Activated T-cell treated with anti-CD3 and anti-CD28 coated beads, Interleukin-2, amount 50 U/mL, for 24 hours (primary cell): ENCODE results near the gene CLVS2.

Source experiments
- DNase-seq: peaks from one replicate; pipeline ENCODE4 v3.0.0-alpha.2; 2020
- H3K27ac Mint-ChIP-seq: 2 replicates; pipeline ENCODE4 v1.8.0; 2020; ENCODE audit warnings: mild to moderate bottlenecking, mixed read lengths
- H3K27me3 Mint-ChIP-seq: 2 replicates; pipeline ENCODE4 v1.8.0; 2020; ENCODE audit warnings: mixed read lengths
- H3K36me3 Mint-ChIP-seq: 2 replicates; pipeline ENCODE4 v1.8.0; 2020; ENCODE audit warnings: low read depth, mixed read lengths
- H3K4me1 Mint-ChIP-seq: 2 replicates; pipeline ENCODE4 v1.8.0; 2020; ENCODE audit warnings: low read depth, mixed read lengths
- H3K4me3 Mint-ChIP-seq: 2 replicates; pipeline ENCODE4 v1.8.0; 2020; ENCODE audit warnings: mild to moderate bottlenecking, moderate library complexity, mixed read lengths
- H3K9me3 Mint-ChIP-seq: 2 replicates; pipeline ENCODE4 v1.8.0; 2020; ENCODE audit warnings: mixed read lengths

Gene CLVS2

GRCh38 chr6:122995921-122996793 lies at the start of gene CLVS2:
Gene CLVS2, plus strand, starts transcription at chr6:122996235. Its CDS starts 1,543 bp downstream, at chr6:122997778.
- Mint-ChIP-seq H3K4me3 (no peak within 1 kb of the TSS), H3K27ac (no peak within 1 kb of the TSS), H3K9me3 (peaks cover 4% of the 10 kb centered on the region), H3K27me3 (peaks cover 52% of the 10 kb centered on the region), H3K4me1 (peaks cover 5% of the 10 kb centered on the region), H3K36me3 (no peaks in the 10 kb centered on the region)
- no peak for DNase-seq

GRCh38 chr6:122947355-122947754 lies 48.7 kb upstream of the CLVS2 start:
- H3K4me3 Mint-ChIP-seq, result no peak overlapping the region
- DNase-seq, result no peak
- H3K27ac Mint-ChIP-seq, result no peak overlapping the region
- peaks cover 6% of the 10 kb centered on the region for H3K9me3 Mint-ChIP-seq
- no peaks in the 10 kb centered on the region for H3K36me3 Mint-ChIP-seq
- H3K4me1 Mint-ChIP-seq, result no peaks in the 10 kb centered on the region
- no peaks in the 10 kb centered on the region for H3K27me3 Mint-ChIP-seq

- H3K36me3 Mint-ChIP-seq, result no peaks in the 10 kb centered on the region
- peaks cover 25% of the 10 kb centered on the region for H3K9me3 Mint-ChIP-seq
- H3K27ac Mint-ChIP-seq, result no peak overlapping the region
- H3K27me3 Mint-ChIP-seq, result no peaks in the 10 kb centered on the region
- no peak for DNase-seq
- no peak overlapping the region for H3K4me3 Mint-ChIP-seq
- no peaks in the 10 kb centered on the region for H3K4me1 Mint-ChIP-seq
Measured at GRCh38 chr6:122953766-122954165, 42.3 kb upstream of the CLVS2 start.

- Mint-ChIP-seq H3K27me3 (no peaks in the 10 kb centered on the region), H3K4me3 (no peak overlapping the region), H3K4me1 (no peaks in the 10 kb centered on the region), H3K9me3 (peaks cover 32% of the 10 kb centered on the region), H3K36me3 (no peaks in the 10 kb centered on the region), H3K27ac (no peak overlapping the region)
- no peak for DNase-seq
Measured at GRCh38 chr6:122956376-122956775, 39.7 kb upstream of the CLVS2 start.

GRCh38 chr6:122962000-122962624 lies 33.9 kb upstream of the CLVS2 start:
- Mint-ChIP-seq H3K27me3 (no peaks in the 10 kb centered on the region), H3K36me3 (no peaks in the 10 kb centered on the region), H3K27ac (no peak overlapping the region), H3K9me3 (peaks cover 24% of the 10 kb centered on the region), H3K4me3 (no peak overlapping the region), H3K4me1 (no peaks in the 10 kb centered on the region)
- no peak for DNase-seq

- Mint-ChIP-seq H3K9me3 (no peaks in the 10 kb centered on the region), H3K4me1 (no peaks in the 10 kb centered on the region), H3K4me3 (no peak overlapping the region), H3K27ac (no peak overlapping the region), H3K36me3 (no peaks in the 10 kb centered on the region), H3K27me3 (no peaks in the 10 kb centered on the region)
- DNase-seq, result no peak
Measured at GRCh38 chr6:122969999-122970533, 26.0 kb upstream of the CLVS2 start.

GRCh38 chr6:122977180-122977579 lies 18.9 kb upstream of the CLVS2 start:
- H3K27ac Mint-ChIP-seq, result no peak overlapping the region
- DNase-seq, result no peak
- no peak overlapping the region for H3K4me3 Mint-ChIP-seq
- H3K27me3 Mint-ChIP-seq, result no peaks in the 10 kb centered on the region
- no peaks in the 10 kb centered on the region for H3K4me1 Mint-ChIP-seq
- H3K9me3 Mint-ChIP-seq, result peaks cover 2% of the 10 kb centered on the region
- no peaks in the 10 kb centered on the region for H3K36me3 Mint-ChIP-seq

- Mint-ChIP-seq H3K4me3 (no peak overlapping the region), H3K36me3 (no peaks in the 10 kb centered on the region), H3K27me3 (no peaks in the 10 kb centered on the region), H3K9me3 (peaks cover 5% of the 10 kb centered on the region), H3K27ac (no peak overlapping the region), H3K4me1 (no peaks in the 10 kb centered on the region)
- DNase-seq, result no peak
Measured at GRCh38 chr6:122984393-122984792, 11.6 kb upstream of the CLVS2 start.

- H3K27ac Mint-ChIP-seq, result no peak overlapping the region
- H3K4me3 Mint-ChIP-seq, result no peak overlapping the region
- peaks cover 5% of the 10 kb centered on the region for H3K4me1 Mint-ChIP-seq
- DNase-seq, result no peak
- H3K9me3 Mint-ChIP-seq, result peaks cover 4% of the 10 kb centered on the region
- peaks cover 52% of the 10 kb centered on the region for H3K27me3 Mint-ChIP-seq
- H3K36me3 Mint-ChIP-seq, result no peaks in the 10 kb centered on the region
Measured at GRCh38 chr6:122994256-122994655, 1.8 kb upstream of the CLVS2 start.

- H3K4me1 Mint-ChIP-seq, result peaks cover 5% of the 10 kb centered on the region
- H3K27ac Mint-ChIP-seq, result no peak overlapping the region
- H3K36me3 Mint-ChIP-seq, result no peaks in the 10 kb centered on the region
- peaks cover 2% of the 10 kb centered on the region for H3K9me3 Mint-ChIP-seq
- no peak overlapping the region for H3K4me3 Mint-ChIP-seq
- peaks cover 52% of the 10 kb centered on the region for H3K27me3 Mint-ChIP-seq
- DNase-seq, result no peak
Measured at GRCh38 chr6:122996794-122997505, 915 bp downstream of the CLVS2 start.

GRCh38 chr6:122997541-122998150 lies 1.6 kb downstream of the CLVS2 start:
- Mint-ChIP-seq H3K27me3 (peaks cover 49% of the 10 kb centered on the region), H3K4me1 (peaks cover 5% of the 10 kb centered on the region), H3K36me3 (no peaks in the 10 kb centered on the region), H3K27ac (no peak overlapping the region), H3K4me3 (no peak overlapping the region), H3K9me3 (peaks cover 2% of the 10 kb centered on the region)
- DNase-seq, result no peak

- no peak overlapping the region for H3K27ac Mint-ChIP-seq
- no peak overlapping the region for H3K4me3 Mint-ChIP-seq
- peaks cover 5% of the 10 kb centered on the region for H3K4me1 Mint-ChIP-seq
- peaks cover 2% of the 10 kb centered on the region for H3K9me3 Mint-ChIP-seq
- DNase-seq, result no peak
- H3K36me3 Mint-ChIP-seq, result no peaks in the 10 kb centered on the region
- H3K27me3 Mint-ChIP-seq, result peaks cover 44% of the 10 kb centered on the region
Measured at GRCh38 chr6:122998403-122998975, 2.5 kb downstream of the CLVS2 start.

- H3K27me3 Mint-ChIP-seq, result peaks cover 34% of the 10 kb centered on the region
- H3K9me3 Mint-ChIP-seq, result peaks cover 2% of the 10 kb centered on the region
- no peak overlapping the region for H3K4me3 Mint-ChIP-seq
- DNase-seq, result no peak
- H3K27ac Mint-ChIP-seq, result no peak overlapping the region
- peaks cover 5% of the 10 kb centered on the region for H3K4me1 Mint-ChIP-seq
- H3K36me3 Mint-ChIP-seq, result no peaks in the 10 kb centered on the region
Measured at GRCh38 chr6:123000244-123000770, 4.3 kb downstream of the CLVS2 start.

GRCh38 chr6:123001540-123001939 lies 5.5 kb downstream of the CLVS2 start:
- H3K27ac Mint-ChIP-seq, result no peak overlapping the region
- peaks cover 23% of the 10 kb centered on the region for H3K27me3 Mint-ChIP-seq
- no peaks in the 10 kb centered on the region for H3K4me1 Mint-ChIP-seq
- H3K9me3 Mint-ChIP-seq, result peaks cover 2% of the 10 kb centered on the region
- no peaks in the 10 kb centered on the region for H3K36me3 Mint-ChIP-seq
- DNase-seq, result no peak
- no peak overlapping the region for H3K4me3 Mint-ChIP-seq
